ENCODE measurements around the gene KLRF2.

KLRF2 gene

GRCh38 chr12:9895215-9895971 is 14.1 kb downstream of the KLRF2 start:
- DNase-seq = no peak

GRCh38 chr12:9897535-9897934 is 16.2 kb downstream of the KLRF2 start:
- no peak for DNase-seq

GRCh38 chr12:9899209-9899608 is 17.9 kb downstream of the KLRF2 start:
- no peak for DNase-seq

- no peak for DNase-seq
Observed at GRCh38 chr12:9900930-9901329, 19.6 kb downstream of the KLRF2 start.

GRCh38 chr12:9902539-9903228 is 21.4 kb downstream of the KLRF2 start:
- no peak for DNase-seq

- DNase-seq = peak; percentile 20
Observed at GRCh38 chr12:9906873-9907272, 25.6 kb downstream of the KLRF2 start.

GRCh38 chr12:9907769-9908168 is 26.5 kb downstream of the KLRF2 start:
- DNase-seq = no peak

GRCh38 chr12:9908350-9908749 is 27.1 kb downstream of the KLRF2 start:
- no peak for DNase-seq

- no peak for DNase-seq
Observed at GRCh38 chr12:9909724-9910123, 28.4 kb downstream of the KLRF2 start.

GRCh38 chr12:9910716-9911421 is 29.6 kb downstream of the KLRF2 start:
- DNase-seq = no peak

- no peak for DNase-seq
Observed at GRCh38 chr12:9911708-9912107, 30.4 kb downstream of the KLRF2 start.

GRCh38 chr12:9919443-9919842 is 38.2 kb downstream of the KLRF2 start:
- DNase-seq = no peak

GRCh38 chr12:9920451-9920850 is 39.2 kb downstream of the KLRF2 start:
- no peak for DNase-seq

GRCh38 chr12:9922429-9922828 is 41.1 kb downstream of the KLRF2 start:
- DNase-seq = no peak

- DNase-seq = peak; percentile 37
Observed at GRCh38 chr12:9925705-9926393, 44.6 kb downstream of the KLRF2 start.

- no peak for DNase-seq
Observed at GRCh38 chr12:9926876-9927275, 45.6 kb downstream of the KLRF2 start.

- no peak for DNase-seq
Observed at GRCh38 chr12:9928607-9929006, 47.3 kb downstream of the KLRF2 start.

GRCh38 chr12:9931245-9931644 is 50.0 kb downstream of the KLRF2 start:
- no peak for DNase-seq

GRCh38 chr12:9932270-9932669 is 51.0 kb downstream of the KLRF2 start, which contains the start of gene CLEC2A:
Gene CLEC2A, minus strand, starts transcription at chr12:9932370. Its CDS starts 41 bp downstream, at chr12:9932329.
- no peak for DNase-seq

- DNase-seq = no peak
Observed at GRCh38 chr12:9933958-9934357, 52.7 kb downstream of the KLRF2 start.

GRCh38 chr12:9935026-9935425 is 53.7 kb downstream of the KLRF2 start:
- no peak for DNase-seq

GRCh38 chr12:9936591-9936990 is 55.3 kb downstream of the KLRF2 start:
- no peak for DNase-seq

GRCh38 chr12:9940375-9940774 is 59.1 kb downstream of the KLRF2 start:
- DNase-seq = no peak
